IPS-18a (cell line): ENCODE data around the gene LIMK1.
"Not testable (repeated sequence)": the region's sequence is repeated elsewhere in the genome, so short reads cannot be mapped to it uniquely, and the experiment has no call there.

ENCODE experiments used
- H3K27ac ChIP-seq: one replicate; pipeline ENCODE4 v1.5.1; 2013; ENCODE audit warnings: low read length
- H3K27me3 ChIP-seq: one replicate; pipeline ENCODE4 v1.6.1; 2013; ENCODE audit warnings: mild to moderate bottlenecking, low read length; ENCODE audit not compliant: control insufficient read depth, insufficient read depth
- H3K36me3 ChIP-seq: one replicate; pipeline ENCODE4 v1.6.1; 2013; ENCODE audit warnings: low read depth, low read length; ENCODE audit not compliant: control insufficient read depth
- H3K4me1 ChIP-seq: one replicate; pipeline ENCODE4 v1.6.1; 2013; ENCODE audit warnings: low read depth, low read length; ENCODE audit not compliant: control insufficient read depth
- H3K4me3 ChIP-seq: one replicate; pipeline ENCODE4 v1.5.1; 2013; ENCODE audit warnings: low read length
- H3K9ac ChIP-seq: one replicate; pipeline ENCODE4 v1.6.1; 2013; ENCODE audit warnings: mild to moderate bottlenecking, low read length, moderate library complexity
- H3K9me3 ChIP-seq: one replicate; pipeline ENCODE4 v1.6.1; 2013; ENCODE audit warnings: low read depth, low read length; ENCODE audit not compliant: control insufficient read depth

The LIMK1 gene

DNA sequence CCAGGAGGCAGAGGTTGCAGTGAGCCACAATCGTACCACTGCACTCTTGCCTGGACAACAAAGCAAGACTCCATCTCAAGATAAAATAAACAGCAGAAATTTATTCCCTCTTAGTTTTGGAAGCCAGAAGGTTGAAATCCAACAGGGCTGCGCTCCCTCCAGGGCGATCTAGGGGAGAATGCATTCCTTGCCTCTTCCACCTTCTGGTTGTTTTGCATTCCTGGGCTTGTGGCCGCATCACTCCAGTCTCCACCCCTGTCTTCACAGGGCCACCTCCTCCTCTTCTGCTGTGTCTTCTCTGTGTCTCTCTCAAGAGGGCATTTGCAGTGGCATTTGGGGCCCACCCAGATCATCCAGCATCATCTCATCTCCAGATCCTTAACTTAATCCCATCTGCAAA is 36.2 kb downstream of the LIMK1 start:
- Histone ChIP-seq H3K4me3 (no peak overlapping the region), H3K27me3 (no peaks in the 10 kb centered on the region), H3K4me1 (no peaks in the 10 kb centered on the region), H3K9ac (no peak overlapping the region), H3K36me3 (peaks cover 18% of the 10 kb centered on the region), H3K27ac (no peak overlapping the region), H3K9me3 (no peaks in the 10 kb centered on the region)

DNA sequence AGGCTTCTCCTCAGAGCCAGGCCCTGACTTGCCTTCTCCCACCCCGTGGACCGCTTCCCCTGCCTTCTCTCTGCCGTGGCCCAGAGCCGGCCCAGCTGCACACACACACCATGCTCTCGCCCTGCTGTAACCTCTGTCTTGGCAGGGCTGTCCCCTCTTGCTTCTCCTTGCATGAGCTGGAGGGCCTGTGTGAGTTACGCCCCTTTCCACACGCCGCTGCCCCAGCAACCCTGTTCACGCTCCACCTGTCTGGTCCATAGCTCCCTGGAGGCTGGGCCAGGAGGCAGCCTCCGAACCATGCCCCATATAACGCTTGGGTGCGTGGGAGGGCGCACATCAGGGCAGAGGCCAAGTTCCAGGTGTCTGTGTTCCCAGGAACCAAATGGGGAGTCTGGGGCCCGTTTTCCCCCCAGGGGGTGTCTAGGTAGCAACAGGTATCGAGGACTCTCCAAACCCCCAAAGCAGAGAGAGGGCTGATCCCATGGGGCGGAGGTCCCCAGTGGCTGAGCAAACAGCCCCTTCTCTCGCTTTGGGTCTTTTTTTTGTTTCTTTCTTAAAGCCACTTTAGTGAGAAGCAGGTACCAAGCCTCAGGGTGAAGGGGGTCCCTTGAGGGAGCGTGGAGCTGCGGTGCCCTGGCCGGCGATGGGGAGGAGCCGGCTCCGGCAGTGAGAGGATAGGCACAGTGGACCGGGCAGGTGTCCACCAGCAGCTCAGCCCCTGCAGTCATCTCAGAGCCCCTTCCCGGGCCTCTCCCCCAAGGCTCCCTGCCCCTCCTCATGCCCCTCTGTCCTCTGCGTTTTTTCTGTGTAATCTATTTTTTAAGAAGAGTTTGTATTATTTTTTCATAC is 38.0 kb downstream of the LIMK1 start:
- Histone ChIP-seq H3K4me1 (no peaks in the 10 kb centered on the region), H3K9me3 (no peaks in the 10 kb centered on the region), H3K4me3 (no peak overlapping the region), H3K9ac (no peak overlapping the region), H3K27me3 (no peaks in the 10 kb centered on the region), H3K27ac (no peak overlapping the region), H3K36me3 (peaks cover 18% of the 10 kb centered on the region)

DNA sequence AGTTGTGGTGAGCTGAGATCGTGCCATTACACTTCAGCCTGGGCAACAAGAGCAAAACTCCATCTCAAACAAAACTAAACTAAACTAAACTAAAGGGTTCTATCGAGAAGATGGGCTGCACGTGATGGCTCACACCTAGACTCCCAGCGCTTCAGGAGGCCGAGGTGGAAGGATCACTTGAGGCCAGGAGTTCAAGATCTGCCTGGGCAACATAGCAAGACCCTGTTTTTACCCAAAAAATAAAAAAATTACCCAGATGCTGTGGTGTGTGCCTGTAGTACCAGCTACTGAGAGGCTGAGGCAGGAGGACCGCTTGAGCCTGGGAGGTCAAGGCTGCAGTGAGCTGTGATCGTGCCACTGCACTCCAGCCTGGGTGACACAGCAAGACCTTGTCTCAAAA is 40.3 kb downstream of the LIMK1 start:
- not testable (repeated sequence) for H3K27me3 ChIP-seq

DNA sequence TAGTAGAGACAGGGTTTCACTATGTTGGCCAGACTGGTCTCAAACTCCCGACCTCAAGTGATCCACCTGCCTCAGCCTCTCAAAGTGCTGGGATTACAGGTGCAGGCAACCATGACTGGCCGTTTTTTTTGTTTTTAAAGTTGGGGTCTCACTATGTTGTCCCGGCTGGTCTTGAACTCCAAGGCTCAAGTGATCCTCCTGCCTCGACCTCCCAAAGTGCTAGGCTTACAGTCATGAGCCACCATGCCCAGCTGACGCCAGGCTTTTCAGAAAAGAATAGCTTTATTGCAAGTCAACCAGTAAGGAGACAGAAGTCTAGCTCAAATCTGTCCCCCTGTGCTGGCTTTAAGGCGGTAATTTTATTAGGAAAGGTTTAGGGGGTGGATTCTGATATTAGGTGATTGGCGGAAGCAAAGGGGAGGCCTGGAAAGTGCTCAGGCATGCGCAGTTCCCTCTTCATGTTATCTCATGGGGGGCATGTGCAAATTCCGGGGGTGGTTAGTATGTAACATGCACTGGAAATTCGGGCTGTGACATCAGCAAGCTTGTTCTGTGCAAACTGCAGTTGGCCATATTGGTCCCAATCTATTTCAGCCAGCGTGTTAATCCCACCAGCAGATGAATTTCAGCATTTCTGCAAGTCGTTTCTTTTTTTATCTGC is 42.7 kb downstream of the LIMK1 start:
- no peaks in the 10 kb centered on the region for H3K9me3 ChIP-seq
- no peaks in the 10 kb centered on the region for H3K4me1 ChIP-seq
- H3K36me3 ChIP-seq, result peaks cover 2% of the 10 kb centered on the region
- H3K4me3 ChIP-seq, result no peak overlapping the region
- no peak overlapping the region for H3K27ac ChIP-seq
- no peak overlapping the region for H3K9ac ChIP-seq
- no peaks in the 10 kb centered on the region for H3K27me3 ChIP-seq

More for the DNA sequence above, 40.3 kb downstream of the LIMK1 start:
- H3K9me3 ChIP-seq, H3K4me3 ChIP-seq, H3K27ac ChIP-seq, H3K4me1 ChIP-seq, H3K9ac ChIP-seq: not testable (repeated sequence)
- peaks cover 18% of the 10 kb centered on the region for H3K36me3 ChIP-seq

DNA sequence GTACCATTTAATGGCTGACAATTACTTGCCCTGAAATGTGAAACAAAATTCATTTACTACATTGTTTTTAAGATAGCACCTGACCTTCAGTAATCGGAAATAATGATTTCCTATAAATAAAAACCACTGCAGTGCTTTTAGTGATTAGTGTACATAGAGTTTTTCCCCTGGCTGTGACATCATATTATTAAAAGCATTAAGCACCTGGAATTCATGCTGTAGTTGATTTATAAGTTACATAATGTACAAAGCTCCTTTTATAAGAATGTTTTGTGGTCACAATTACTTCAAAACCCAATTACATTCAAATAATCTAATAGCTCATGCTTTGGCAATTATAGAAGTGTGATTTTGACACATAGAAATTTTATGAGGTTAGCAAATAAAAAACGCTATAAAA is 46.3 kb downstream of the LIMK1 start:
- no peaks in the 10 kb centered on the region for H3K9me3 ChIP-seq
- no peaks in the 10 kb centered on the region for H3K36me3 ChIP-seq
- no peak overlapping the region for H3K9ac ChIP-seq
- H3K27ac ChIP-seq, result no peak overlapping the region
- H3K27me3 ChIP-seq, result no peaks in the 10 kb centered on the region
- H3K4me1 ChIP-seq, result no peaks in the 10 kb centered on the region
- H3K4me3 ChIP-seq, result no peak overlapping the region

DNA sequence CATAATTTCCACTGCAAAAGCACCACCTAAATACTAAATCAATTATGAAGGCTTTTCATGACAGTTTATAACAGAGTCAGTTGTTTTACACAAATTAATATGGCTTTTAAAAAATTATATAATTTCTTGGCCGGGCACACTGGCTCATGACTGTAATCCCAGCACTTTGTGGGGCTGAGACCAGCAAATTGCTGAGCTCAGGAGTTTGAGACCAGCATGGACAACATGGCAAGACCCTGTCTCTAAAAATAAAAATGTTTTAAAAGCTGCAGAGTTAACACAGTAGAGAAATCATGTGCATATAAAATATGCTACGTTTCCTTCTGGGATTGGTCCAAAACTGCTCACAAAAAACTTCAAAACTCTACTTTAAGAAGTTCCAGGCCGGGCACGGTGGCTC is 46.9 kb downstream of the LIMK1 start:
- Histone ChIP-seq H3K9ac (no peak overlapping the region), H3K9me3 (no peaks in the 10 kb centered on the region), H3K4me3 (no peak overlapping the region), H3K27me3 (no peaks in the 10 kb centered on the region), H3K27ac (no peak overlapping the region), H3K36me3 (no peaks in the 10 kb centered on the region), H3K4me1 (no peaks in the 10 kb centered on the region)

DNA sequence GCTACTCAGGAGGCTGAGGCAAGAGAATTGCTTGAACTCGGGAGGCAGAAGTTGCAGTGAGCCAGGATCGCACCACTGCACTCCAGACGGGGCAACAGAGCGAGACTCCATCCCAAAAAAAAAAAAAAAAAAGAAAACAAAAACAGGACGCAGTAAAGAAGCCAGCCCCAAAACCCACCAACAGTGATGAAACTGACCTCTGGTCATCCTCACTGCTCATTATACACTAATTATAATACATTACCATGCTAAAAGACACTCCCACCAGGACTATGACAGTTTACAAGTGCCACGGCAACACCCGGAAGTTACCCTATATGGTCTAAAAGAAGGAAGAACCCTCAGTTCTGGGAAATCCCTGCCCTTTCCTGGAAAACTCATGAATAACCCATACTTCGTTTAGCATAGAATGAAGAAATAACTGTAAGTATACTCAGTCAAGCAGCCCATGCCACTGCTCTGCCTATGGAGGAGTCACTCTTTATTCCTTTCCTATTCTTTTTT is 50.6 kb downstream of the LIMK1 start:
- Histone ChIP-seq H3K4me1 (peaks cover 7% of the 10 kb centered on the region), H3K27ac (no peak overlapping the region), H3K27me3 (no peaks in the 10 kb centered on the region), H3K36me3 (no peaks in the 10 kb centered on the region), H3K9me3 (no peaks in the 10 kb centered on the region), H3K4me3 (no peak overlapping the region), H3K9ac (no peak overlapping the region)

DNA sequence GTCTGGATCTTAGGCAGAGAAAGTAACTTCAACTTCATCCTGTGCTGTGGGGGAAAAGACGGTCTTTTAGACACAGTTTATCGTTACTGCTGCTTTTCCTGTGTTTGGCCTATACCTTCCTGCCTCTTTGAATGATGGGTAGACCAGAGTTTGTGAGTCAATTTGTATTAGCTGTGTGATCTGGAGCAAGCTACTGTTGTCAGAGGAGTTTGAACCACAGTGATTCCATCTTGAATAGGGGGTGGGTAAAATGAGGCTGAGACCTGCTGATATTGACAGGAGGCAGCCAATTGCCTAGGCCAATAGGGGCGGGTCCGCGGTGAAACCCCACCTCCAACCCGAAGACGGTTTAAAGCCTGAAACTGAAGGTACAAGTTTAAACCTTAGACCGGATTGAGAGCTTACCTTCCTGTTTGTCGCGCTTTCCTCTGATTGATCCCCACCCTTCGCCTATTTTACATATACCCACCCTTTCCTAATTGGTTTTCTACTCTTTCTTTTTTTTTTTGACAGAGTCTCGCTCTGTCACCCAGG is 54.8 kb downstream of the LIMK1 start:
- peak overlapping the region; percentile 24 for H3K4me3 ChIP-seq
- no peaks in the 10 kb centered on the region for H3K36me3 ChIP-seq
- no peaks in the 10 kb centered on the region for H3K9me3 ChIP-seq
- peaks cover 13% of the 10 kb centered on the region for H3K4me1 ChIP-seq
- no peak overlapping the region for H3K9ac ChIP-seq
- no peaks in the 10 kb centered on the region for H3K27me3 ChIP-seq
- H3K27ac ChIP-seq, result no peak overlapping the region

DNA sequence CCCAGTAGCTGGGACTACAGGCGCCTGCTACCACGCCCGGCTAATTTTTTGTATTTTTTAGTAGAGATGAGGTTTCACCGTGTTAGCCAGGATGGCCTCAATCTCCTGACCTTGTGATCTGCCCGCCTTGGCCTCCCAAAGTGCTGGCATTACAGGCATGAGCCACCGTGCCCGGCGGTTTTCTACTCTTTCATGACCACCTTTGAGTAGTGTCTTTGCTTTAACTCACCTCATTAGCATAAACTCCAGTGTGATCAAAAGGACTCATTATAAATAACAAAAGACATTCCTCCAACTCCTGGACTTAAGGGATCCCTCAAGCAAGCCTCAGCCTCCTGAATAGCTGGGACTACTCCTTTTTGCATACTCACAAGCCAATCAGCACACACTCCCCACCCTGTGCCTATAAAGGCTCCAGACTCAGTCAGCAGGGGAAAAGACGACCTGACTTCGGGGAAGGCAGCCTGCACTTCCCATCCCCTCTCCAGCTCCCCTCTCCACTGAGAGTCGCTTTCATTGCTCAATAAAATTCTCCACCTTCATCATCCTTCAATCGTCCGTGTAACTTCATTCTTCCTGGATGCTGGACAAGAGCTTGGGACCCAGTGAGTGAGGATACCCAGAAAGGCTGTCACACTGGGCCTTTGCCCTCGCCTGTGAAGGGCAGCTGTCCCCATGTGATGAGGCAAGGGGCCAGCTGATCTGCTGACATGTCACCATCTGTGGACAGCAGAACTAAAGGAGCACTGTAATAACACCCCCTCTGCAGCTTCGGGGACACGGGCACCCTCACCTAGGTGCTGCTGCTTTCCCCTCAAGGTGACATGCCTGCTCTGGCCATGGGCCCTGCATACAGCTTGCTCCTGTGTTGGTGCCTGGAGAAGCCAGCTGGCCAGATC is 55.6 kb downstream of the LIMK1 start:
- Histone ChIP-seq H3K27me3 (no peaks in the 10 kb centered on the region), H3K36me3 (no peaks in the 10 kb centered on the region), H3K9ac (no peak overlapping the region), H3K27ac (no peak overlapping the region), H3K9me3 (no peaks in the 10 kb centered on the region), H3K4me3 (peak overlapping the region; percentile 24), H3K4me1 (peaks cover 13% of the 10 kb centered on the region)

DNA sequence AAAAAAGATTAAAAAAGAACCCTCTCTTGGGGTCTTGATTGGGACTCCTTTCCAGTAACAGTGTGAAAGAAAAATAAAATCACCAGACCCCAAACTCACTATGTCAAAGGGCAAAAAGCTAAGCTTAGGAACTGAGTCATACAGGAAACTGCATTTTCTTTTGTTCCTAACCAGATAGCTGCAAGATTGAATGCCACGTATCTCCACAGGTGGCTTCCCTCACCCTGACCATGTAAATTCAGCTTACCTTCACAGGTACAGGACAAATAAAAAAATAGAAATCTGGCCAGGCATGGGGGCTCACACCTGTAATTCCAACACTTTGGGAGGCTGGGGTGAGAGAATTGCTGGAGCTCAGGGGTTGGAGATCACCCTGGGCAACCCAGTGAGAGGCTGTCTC is 58.1 kb downstream of the LIMK1 start:
- H3K27ac ChIP-seq, result no peak overlapping the region
- no peak overlapping the region for H3K4me3 ChIP-seq
- H3K4me1 ChIP-seq, result peaks cover 13% of the 10 kb centered on the region
- H3K9me3 ChIP-seq, result no peaks in the 10 kb centered on the region
- H3K9ac ChIP-seq, result no peak overlapping the region
- H3K27me3 ChIP-seq, result no peaks in the 10 kb centered on the region
- no peaks in the 10 kb centered on the region for H3K36me3 ChIP-seq

DNA sequence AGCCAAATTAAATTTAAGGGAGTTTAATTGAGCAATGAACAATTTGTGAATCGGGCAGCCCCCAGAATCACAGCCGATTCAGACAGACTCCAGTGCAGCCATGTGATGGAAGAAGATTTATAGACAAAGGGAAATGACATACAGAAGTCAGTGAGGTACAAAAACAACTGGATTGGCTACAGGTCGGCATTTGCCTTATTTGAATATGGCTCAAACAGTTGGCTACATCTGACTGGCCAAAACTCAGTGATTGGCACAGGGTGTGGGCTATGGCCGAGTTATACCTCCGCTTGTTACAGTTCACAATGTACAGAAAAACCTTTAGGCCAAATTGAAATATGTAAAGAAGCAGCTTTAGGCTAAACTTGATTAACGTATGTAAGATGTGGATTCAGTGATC is 59.8 kb downstream of the LIMK1 start:
- Histone ChIP-seq H3K9ac (no peak overlapping the region), H3K4me1 (peaks cover 9% of the 10 kb centered on the region), H3K27me3 (no peaks in the 10 kb centered on the region), H3K9me3 (no peaks in the 10 kb centered on the region), H3K4me3 (no peak overlapping the region), H3K36me3 (no peaks in the 10 kb centered on the region), H3K27ac (no peak overlapping the region)
